Measurements from ENCODE around the gene TPPP2.
A peak's percentile ranks its signal among the peaks of the same experiment; 100 is the strongest.

The TPPP2 gene

DNA sequence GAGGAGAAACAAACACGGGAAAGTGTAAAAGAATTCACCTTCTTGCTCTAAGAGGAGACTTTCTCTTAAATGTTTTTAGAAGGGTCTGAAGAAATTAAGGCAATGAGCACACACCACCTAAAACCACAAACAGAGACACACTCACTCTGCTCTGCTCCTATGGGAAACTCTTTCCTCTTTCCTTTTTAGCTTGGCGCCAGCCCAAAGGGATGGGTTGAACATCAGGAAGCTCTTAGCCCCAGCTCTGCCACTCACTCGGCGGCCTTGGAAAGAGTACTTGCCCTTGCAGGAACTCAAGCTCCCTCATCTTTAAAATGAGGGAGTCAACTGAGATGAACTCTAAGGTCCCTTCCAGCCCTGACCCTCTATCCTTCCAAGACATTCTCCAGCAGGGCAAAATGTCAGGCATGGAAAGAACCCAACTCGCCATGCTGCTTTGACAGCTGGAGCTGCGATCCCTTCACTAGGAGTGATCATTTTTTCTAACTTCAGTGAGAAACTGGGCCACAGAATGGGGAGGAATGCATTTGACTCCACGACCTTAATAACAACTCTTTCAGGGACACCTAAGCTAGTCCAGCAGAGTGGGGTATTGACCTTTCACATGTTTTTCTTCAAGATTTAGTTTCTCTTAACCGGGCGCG, 26.6 kb downstream of the TPPP2 start:
- DNase-seq (ENCODE audit: low read depth in 3 of 3, low spot score in 1 of 3) = no peak

DNA sequence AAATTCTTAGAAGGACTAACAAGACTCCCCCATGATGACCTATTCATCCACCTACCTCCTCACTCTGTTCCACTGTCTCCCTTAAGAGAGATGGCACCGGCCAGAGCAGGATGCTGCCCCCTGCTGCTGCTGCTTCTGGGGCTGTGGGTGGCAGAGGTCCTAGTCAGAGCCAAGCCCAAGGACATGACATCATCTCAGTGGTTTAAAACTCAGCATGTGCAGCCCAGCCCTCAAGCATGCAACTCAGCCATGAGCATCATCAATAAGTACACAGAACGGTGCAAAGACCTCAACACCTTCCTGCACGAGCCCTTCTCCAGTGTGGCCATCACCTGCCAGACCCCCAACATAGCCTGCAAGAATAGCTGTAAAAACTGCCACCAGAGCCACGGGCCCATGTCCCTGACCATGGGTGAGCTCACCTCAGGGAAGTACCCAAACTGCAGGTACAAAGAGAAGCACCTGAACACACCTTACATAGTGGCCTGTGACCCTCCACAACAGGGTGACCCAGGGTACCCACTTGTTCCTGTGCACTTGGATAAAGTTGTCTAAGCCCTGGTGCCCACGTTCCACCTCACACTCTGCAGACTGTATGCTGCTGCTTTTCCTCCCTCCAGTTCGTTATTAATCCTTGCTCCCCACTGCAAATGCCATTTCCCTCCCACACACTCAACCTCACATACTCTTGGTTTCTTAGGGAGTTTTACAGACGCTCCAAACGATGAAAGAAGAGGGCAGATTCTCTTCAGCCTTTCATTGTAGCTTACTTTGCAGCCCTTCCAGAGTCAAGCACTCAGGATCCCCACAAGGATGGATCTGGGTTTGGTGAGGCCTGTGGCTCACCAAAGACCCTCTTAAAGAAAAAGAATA, 28.0 kb downstream of the TPPP2 start, which contains the start of gene RNASE8:
Gene RNASE8 (plus strand): TSS at position 20 of the 873 bp plus-strand sequence. CDS start 71 bp downstream, at position 91.
- DNase-seq (ENCODE audit: low read depth in 3 of 3, low spot score in 1 of 3) = no peak

DNA sequence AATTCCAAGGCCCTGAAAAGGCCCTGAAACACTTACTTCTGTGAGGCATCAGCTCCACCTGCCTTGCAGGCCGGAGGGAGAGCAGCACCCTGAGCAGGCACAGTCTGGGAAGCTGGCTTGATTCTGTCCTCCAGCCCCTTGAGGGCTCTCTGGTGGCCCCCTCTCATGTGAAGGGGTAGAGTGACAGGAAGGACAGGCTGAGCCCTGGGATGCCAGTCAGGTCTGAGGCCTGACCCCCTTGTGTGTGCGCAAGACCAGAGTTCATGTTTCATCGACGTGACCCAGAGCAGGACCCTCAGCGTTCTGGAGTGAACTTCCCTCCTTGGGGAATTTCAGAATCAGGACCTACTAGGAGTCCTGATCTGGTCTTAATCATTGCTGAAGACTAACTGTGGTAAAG, 28.9 kb downstream of the TPPP2 start:
- DNase-seq (ENCODE audit: low read depth in 3 of 3, low spot score in 1 of 3) = no peak

DNA sequence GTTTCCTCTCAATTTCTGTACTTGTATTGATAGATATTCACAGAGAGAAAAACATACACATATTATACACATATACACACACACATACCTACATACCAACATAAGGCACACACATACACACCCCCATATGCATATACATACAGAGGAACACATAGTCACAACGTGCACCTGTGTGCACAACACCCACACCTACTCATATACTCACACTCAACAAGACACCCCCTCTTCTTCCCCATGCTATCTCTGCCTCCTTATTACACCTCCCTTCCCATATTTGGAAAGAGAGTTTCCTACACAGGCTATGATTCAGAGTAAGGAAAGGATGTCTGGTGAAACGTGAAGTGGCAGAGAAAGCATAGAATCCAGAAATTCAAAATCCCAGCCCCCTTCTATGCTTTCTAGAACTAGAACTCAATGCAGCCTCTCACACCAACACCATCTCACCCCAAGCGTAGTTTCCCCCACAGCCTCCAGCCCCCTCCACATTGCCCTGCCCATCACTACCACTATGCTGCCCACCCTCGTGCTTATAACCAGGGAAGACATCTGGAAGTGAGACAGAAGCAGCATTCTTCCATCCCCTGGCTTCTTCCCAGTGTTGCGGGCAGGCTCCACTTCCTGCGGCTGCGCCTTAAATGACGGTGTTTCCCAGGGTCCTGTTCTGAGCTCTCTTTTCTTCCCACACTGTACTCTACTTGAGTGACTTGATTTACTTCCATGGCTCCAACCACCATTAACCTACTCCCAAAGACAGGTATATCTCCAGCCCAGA, 30.0 kb downstream of the TPPP2 start:
- DNase-seq (ENCODE audit: low read depth in 3 of 3, low spot score in 1 of 3) = no peak

DNA sequence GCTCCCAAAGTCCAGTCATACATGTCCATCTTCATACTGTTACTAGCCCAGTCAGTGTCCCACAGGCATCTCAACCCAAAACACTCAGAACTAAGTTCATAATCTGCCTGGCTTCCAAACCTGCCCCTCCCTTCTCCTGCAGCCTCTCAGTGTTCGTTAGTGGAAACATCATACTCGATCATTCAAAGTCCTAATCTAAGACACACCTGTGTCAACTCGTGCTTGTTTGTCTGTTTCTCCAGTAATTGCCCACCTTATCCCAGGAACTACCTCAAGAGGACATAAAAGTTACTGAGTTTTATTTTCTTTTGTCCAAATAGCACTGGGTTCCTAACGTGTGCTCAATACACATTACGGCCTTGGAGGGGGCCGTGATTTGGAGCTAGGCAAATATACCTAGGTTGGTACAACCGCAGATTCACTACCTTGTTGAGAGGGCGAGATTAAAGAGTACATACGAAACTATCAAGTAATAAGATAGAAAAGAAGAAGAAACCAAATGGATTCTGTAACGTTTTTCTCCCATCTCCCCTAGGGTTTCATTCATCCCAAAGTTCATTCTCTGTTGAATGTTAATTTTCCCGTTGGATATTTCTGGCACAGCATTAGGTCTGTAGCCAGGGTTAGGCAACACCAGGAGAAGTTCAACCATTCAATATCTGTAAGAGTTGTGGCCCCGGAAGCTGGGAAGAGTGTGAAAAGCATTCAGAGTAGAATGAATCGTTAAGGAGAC, 30.8 kb downstream of the TPPP2 start:
- no peak for DNase-seq (ENCODE audit: low read depth in 3 of 3, low spot score in 1 of 3)

DNA sequence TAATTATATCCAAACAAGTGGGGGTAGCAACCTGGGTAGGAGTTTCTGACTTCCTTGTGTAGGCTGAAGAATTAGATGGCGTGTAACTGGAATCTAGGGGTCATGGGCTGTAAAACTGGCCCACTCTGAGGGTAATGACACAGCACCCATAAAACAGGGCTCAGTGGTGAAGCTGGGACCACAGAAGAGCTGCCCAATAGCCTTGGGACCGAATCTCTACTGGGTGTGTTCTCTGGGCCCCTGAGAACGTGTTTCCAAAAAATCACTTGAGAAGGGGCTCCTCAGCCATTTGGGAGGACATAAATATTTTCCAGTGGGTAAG, 31.3 kb downstream of the TPPP2 start:
- no peak for DNase-seq (ENCODE audit: low read depth in 3 of 3, low spot score in 1 of 3)

DNA sequence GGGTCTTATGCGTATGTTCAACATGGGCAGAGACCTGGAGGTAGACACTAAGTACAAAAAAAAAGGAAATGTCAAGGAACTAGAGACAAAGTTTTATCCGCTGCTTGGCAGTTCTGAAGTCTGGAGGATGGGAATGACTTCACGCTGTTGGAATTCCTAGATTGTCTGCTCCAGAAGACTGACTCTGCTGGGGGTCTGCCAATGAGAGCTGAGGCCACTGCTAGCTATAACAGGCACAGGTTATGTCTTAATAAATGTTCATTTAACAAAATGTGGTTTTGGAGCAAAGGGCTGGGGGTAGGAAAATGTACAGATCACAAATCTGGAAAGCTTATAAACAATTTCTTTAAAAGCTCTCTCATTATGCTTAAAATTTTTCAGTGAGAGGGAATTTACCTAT, 33.5 kb downstream of the TPPP2 start:
- DNase-seq (ENCODE audit: low read depth in 3 of 3, low spot score in 1 of 3) = no peak

DNA sequence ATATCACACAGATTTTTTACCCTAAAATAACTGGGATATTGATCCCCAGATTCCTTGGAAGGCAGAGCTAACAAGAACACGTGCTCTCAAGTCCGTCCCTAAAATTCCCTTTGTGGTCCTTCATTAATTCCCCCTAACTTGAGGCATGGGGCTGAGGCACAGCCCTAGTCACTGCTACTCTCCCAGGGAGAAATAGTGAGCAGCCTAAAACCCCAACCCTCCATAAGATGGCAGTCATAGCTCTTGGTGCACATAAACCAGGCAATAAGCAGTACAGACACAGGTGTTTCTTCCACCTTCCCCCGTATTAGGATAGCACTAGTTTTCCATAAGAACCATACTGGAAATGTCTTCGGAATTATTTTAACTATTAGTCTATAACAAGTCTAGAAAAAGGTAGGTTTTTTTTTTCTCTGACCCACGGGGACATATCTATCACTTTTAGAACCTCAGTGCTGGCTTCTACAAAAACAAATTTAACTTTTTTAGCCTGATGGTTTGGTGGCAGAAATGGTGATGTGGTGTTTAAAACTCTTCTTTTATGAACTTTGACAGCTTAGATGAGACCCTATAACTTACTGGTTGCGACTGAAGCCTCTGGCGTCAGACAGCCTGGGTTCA, 37.0 kb downstream of the TPPP2 start:
- no peak for DNase-seq (ENCODE audit: low read depth in 3 of 3, low spot score in 1 of 3)

DNA sequence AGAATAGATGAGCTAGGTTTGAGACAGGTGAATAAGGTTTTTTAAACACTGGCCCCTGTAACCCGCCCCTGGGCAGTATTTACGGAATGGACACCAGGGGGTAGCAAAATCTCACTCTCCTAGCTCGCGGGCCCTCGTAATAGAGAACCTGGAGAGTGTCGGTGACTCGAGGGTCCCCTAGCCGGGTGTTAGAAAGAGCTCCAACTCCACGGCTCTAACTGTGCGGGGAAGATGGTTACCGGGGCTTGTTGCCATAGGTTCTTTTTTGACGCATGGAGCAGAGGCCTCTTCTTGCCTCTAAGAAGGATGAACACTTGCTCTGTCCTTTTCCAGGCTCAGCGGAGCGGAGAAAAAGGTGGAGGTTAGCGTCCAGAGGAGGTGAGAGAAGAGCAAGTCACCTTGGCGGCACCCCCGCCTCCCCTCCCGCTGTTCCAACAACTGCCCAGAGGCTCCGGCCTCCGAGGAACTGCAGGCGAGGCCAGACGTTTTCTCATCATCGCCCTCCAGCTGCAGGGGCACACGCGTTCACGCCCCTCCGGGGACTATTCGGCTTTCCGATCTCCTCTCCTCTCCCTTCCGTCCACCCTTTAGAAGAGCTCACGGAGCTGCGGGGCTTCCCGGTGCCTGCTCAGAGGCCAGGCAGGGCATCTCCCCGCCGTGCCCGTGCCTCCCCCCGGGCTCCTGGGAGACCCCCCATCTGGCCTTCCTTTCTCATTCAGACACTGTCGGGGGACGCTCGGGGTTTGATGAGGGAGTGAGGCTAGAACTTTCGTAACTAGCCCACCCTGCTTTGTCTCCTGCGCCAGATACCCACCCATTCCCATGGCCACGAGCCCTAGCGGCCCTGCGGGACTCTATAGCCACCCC, 38.7 kb downstream of the TPPP2 start:
- DNase-seq (ENCODE audit: low read depth in 3 of 3, low spot score in 1 of 3) = peak in 1 of 3 donors; percentile 27

DNA sequence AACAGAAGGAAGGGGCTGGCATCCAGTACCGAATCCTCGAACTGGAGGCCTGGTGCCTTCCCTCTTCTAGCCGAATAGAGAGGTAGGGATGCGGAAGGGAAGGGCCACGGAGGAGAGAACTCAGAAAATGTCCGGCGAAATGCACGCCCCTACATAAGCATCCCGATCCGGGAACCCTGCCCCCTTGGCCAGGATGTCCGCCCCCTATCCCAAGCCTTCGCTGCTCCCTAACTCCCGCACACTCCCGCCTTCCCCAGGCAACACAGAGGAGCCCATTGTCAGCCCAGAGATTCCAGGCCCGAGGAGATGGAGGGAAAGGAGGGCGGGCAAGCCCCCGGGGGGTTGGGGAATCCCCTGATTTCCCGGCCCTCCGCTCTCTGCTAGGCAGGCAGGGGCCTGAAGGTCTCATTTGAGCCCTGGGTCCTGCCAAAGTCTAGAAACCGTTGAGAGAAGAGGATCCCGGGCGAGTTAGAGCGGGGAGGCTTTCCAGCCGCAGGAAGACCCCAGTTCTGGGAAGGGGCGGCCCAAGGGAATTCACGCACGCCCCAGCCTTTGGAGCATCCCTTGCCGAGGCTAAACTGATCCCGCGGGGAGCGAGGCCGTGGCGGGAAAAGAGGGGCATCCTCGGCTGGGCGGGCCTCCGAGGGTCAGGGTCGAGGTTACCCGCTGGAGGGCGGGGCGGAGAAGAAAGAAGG, 39.5 kb downstream of the TPPP2 start:
- DNase-seq (ENCODE audit: low read depth in 3 of 3, low spot score in 1 of 3) = no peak

DNA sequence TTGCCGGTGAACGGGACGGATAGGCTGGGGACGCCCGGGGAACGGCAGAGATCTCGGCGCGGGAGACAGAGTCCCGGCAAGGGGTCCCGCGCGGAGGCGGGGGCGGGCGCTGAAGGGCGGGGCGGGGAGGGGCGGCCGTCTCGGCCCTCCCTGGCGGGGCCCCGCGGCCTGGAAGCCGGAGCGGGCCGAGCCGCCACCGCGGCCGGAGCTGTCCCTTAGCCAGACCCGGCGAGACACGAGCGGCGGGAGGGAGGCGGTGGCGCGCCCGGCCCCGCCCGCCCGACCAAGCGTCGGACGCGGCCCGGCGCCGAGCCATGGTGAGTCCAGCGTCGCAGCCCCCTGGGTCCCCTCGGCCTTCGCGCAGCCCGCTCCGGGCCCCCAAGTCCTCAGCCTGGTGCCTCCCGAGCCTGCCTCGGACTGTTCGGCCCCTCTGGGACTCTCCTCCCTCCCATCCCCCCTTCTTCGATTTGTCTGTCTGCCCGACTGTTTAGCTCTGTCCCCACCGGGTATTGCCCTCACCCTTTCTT, 40.1 kb downstream of the TPPP2 start, which contains the start of gene ARHGEF40:
Gene ARHGEF40 (plus strand): TSS at position 222 of the 527 bp plus-strand sequence. CDS start 93 bp downstream, at position 315.
- DNase-seq (ENCODE audit: low read depth in 3 of 3, low spot score in 1 of 3) = no peak

DNA sequence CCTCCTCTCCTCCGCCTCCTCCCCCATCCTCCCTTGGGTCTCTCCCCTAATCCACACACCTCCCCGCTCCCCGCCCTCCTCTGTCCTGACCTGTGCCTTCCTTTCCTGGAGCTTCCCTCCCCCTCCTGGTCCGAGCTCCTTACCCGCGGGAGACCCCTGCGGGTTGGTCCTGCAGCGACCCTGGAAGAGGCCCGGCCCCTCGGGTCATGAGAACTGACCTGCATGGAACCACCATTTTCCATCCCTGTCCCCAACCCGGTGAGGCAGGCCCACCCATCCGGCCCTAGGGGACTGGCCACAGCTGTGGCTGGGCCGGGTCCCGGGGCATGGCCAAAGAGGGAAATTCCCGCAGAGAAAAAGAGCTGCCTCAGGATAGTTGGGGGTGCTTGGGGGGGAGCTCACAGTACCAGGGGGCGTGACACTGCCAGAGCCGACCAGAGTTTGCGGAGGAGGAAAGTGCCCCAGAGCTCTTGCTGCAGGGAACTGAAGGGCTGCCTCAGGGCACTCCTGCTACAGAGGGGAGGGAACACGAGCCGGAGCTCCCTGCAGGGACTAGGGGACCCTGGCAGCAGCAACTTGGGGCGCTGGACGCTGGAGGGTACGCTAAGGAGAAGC, 40.7 kb downstream of the TPPP2 start:
- no peak for DNase-seq (ENCODE audit: low read depth in 3 of 3, low spot score in 1 of 3)

DNA sequence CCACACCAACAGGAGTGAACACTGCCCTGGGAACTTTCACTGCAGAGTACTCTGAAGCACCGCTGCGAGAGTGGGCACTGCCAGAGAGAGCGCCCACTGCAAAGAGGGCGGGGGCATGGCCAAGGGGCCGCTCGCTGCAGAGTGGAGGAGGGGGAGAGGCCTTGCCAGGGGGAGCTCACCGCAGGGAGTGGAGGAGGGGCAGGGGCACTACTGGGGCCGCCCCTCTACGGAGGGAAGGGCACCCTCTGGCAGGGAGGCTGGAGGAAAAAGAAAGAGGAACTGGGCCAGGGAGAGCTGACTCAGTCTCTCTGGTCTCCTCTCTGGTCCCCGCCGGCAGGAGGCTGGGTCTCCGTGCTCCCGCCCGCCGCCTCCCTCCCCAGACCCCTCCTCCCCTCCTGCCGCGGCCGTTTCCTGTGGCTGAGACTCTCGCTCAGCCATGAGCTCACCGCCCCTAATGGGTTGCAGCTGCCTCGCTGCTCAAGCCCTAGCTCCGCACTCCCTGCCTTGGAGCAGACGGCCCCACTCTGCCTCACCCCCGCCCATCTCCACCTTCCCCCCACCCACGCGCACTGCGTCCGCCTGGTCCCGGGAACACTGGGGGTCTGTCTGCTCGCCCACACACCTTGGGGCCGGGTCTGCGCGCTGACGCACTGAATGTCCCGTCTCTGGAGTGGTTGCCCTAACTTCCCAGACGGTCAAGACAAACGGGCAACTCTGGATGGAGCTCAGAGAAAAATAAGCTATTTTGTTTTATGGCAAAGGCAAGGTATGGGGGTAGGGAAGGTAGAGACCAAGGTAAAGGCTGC, 41.4 kb downstream of the TPPP2 start:
- DNase-seq (ENCODE audit: low read depth in 3 of 3, low spot score in 1 of 3) = no peak

DNA sequence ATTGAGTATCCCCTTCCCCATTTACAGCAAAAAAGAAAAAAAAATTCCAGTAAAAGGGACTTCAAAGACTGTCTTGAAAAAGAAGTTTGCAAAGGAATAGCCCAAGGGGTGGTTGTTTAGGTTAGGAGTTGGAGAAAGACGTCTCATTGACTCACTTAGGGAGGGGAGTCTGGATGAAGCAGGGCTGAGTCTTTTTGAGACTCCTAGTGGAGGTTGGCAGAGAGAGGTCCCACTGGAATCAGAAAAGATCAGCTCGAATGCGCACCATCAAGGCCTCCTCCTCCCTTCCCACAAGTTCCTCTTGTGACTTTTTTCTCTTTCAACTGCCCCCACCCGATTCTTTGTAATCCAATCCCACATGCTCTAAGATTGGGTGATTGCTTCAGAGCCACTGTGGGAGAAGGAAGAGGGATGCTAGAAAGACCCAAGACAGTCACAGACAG, 42.0 kb downstream of the TPPP2 start:
- no peak for DNase-seq (ENCODE audit: low read depth in 3 of 3, low spot score in 1 of 3)

DNA sequence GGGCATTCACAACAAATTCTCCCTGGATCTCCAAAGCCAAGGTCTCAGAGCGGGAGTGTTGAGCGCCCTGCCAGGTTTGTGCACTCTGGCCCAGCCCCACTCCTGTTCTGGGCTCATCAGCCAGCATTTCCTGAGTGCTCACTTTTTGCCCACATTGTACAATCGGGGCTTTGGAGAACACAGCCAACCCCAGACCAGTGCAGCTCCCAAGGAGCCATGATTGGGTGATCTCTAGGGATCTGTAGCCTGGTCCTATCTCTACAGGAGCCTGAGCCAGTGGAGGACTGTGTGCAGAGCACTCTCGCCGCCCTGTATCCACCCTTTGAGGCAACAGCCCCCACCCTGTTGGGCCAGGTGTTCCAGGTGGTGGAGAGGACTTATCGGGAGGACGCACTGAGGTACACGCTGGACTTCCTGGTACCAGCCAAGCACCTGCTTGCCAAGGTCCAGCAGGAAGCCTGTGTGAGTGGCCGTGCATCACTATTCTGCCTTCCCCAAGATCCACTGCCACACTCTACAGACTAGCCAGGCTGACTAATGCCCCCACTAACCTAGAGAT, 42.8 kb downstream of the TPPP2 start:
- no peak for DNase-seq (ENCODE audit: low read depth in 3 of 3, low spot score in 1 of 3)

DNA sequence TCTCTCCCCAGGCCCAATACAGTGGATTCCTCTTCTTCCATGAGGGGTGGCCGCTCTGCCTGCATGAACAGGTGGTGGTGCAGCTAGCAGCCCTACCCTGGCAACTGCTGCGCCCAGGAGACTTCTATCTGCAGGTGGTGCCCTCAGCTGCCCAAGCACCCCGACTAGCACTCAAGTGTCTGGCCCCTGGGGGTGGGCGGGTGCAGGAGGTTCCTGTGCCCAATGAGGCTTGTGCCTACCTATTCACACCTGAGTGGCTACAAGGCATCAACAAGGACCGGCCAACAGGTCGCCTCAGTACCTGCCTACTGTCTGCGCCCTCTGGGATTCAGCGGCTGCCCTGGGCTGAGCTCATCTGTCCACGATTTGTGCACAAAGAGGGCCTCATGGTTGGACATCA, 43.9 kb downstream of the TPPP2 start:
- no peak for DNase-seq (ENCODE audit: low read depth in 3 of 3, low spot score in 1 of 3)

All from stimulated activated CD4-positive, alpha-beta T cell treated with anti-CD3 and anti-CD28 coated beads, TNF-alpha, amount 100 ng/mL, for 1 hour (primary cell).